CD4-positive, CD25-positive, alpha-beta regulatory T cell (primary cell): ENCODE measurements around the gene EFHB. TPM values are rescaled to one million over a fixed set of nuclear protein-coding genes. Genes with fewer than 3 reads are reported as not detected.

Experiments
- ATAC-seq, 2 donors: fragments of 150-1000 bp; cut with Tn5 transposase; one replicate each; pipeline ENCODE4 v1.10.0; 2021; ENCODE audit warnings: low read depth in 2 of 2, moderate number of reproducible peaks in 2 of 2, moderate library complexity in 1 of 2
- DNase-seq, 3 donors: peaks; one replicate each; pipeline versions ENCODE4 v3.0.0 to v3.0.0-alpha.2; 2012 to 2022; ENCODE audit warnings: mixed read lengths in 1 of 3
- H3K27ac ChIP-seq: one replicate; pipeline ENCODE4 v1.7.0; 2013; ENCODE audit warnings: mild to moderate bottlenecking, low read length; ENCODE audit not compliant: insufficient read depth, poor library complexity, severe bottlenecking
- H3K27me3 ChIP-seq: one replicate; pipeline ENCODE4 v1.7.0; 2013; ENCODE audit warnings: low read length; ENCODE audit not compliant: control insufficient read depth, insufficient read depth
- H3K36me3 ChIP-seq: one replicate; pipeline ENCODE4 v1.7.0; 2013; ENCODE audit warnings: mild to moderate bottlenecking, low read length, moderate library complexity; ENCODE audit not compliant: control insufficient read depth, insufficient read depth
- H3K4me1 ChIP-seq: 2 replicates; pipeline ENCODE4 v1.7.0; 2013; ENCODE audit warnings: mild to moderate bottlenecking, low read length; ENCODE audit not compliant: insufficient read depth, control insufficient read depth, poor library complexity, severe bottlenecking
- H3K4me3 ChIP-seq: one replicate; pipeline ENCODE4 v1.7.0; 2013; ENCODE audit warnings: low read depth, mild to moderate bottlenecking, low read length, moderate library complexity
- H3K9me3 ChIP-seq, 2 experiments: 1 replicate in 1 of 2; 2 replicates in 1 of 2; pipeline ENCODE4 v1.7.0; 2013; ENCODE audit warnings: low read length in 2 of 2, mild to moderate bottlenecking in 1 of 2, moderate library complexity in 1 of 2; ENCODE audit not compliant: control insufficient read depth in 2 of 2
- H3K27ac Mint-ChIP-seq, 3 donors: one replicate each; pipeline ENCODE4 v1.8.0; 2020 to 2022; ENCODE audit warnings: mild to moderate bottlenecking in 3 of 3, mixed read lengths in 3 of 3, moderate library complexity in 2 of 3
- H3K27me3 Mint-ChIP-seq: one replicate; pipeline ENCODE4 v1.8.0; 2022; ENCODE audit warnings: mild to moderate bottlenecking, mixed read lengths
- H3K36me3 Mint-ChIP-seq: one replicate; pipeline ENCODE4 v1.8.0; 2020; ENCODE audit warnings: mixed read lengths
- H3K4me1 Mint-ChIP-seq, 4 donors: one replicate each; pipeline ENCODE4 v1.8.0; 2020 to 2022; ENCODE audit warnings: mixed read lengths in 4 of 4, mild to moderate bottlenecking in 1 of 4
- H3K4me3 Mint-ChIP-seq, 4 donors: one replicate each; pipeline ENCODE4 v1.8.0; 2020 to 2022; ENCODE audit warnings: mild to moderate bottlenecking in 4 of 4, mixed read lengths in 4 of 4, moderate library complexity in 3 of 4
- H3K9me3 Mint-ChIP-seq, 7 donors: one replicate each; pipeline ENCODE4 v1.8.0; 2020 to 2022; ENCODE audit warnings: mixed read lengths in 7 of 7, mild to moderate bottlenecking in 3 of 7, moderate library complexity in 2 of 7
- polyA plus RNA-seq, 4 donors: library from polyadenylated mRNA; unstranded; fragments of 300-500 nt; fragmentation: Illumina TruSeq; gene quantifications; one replicate each; pipeline ENCODE4 v1.2.3, GENCODE V29; 2021
- total RNA-seq: library from RNA; stranded (reverse); gene quantifications from one replicate; pipeline ENCODE4 v1.2.3, GENCODE V29; 2022

EFHB gene
- total and polyA plus RNA-seq, 5 donors from 2014 or later: 0.10 to 1.3 (median 0.23) TPM

DNA sequence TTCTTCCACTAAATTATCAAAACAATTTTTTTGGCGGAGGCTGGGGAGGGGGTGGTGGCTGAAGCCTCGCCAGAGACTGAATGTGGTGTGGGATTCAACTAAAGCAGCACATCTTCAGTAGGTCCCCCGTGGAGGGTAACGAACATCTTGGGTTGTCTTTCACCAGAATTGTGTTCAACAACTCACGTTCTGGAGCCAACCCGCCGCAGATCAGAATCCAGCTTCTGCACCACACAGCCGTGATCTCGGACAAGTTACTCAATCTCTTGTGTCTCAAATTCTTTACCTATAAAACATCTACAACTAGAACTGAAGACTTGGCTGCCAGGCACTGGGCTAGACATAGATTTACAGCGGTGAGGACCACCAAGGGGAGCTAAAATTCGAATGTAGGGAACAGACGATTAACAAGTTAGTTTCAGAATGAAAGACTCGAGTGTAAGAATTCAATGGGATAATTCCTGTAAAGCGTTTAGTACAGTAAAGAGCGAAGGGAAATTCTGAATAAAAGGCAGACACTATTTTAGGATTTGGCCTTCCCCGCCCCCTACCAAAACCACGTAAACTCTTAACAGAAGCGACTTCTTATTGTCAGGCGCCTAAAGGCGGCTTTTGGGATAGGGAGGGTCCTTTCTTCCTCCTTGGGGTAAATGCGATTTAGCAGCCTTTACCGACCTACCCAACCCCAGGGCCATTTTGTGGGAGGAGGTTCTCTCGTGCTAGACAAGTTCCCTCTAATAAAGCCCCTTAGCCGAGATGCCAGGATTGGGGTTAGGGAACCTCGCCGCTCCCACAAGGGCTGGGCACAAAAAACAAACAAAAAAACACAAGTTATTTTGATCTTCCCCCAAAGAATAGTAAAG, 12.2 kb upstream of the EFHB start:
- DNase-seq: peak in 2 of 3 donors; percentile 4 to 10
- peak overlapping the region; percentile 85 for H3K4me3 ChIP-seq
- ATAC-seq: no peak

GRCh38 chr3:19945534-19945933, 11.5 kb upstream of the EFHB start:
- no peaks in the 10 kb centered on the region for H3K36me3 Mint-ChIP-seq
- DNase-seq (no peak), ATAC-seq (no peak)
- peaks cover 21 to 52% (median 37%) of the 10 kb centered on the region in 4 donors for H3K4me1 Mint-ChIP-seq
- peak overlapping the region; percentile 92 to 100 (median 100) for H3K4me3 Mint-ChIP-seq
- peak overlapping the region in 2 of 3 donors; percentile 63 to 99 for H3K27ac Mint-ChIP-seq
- H3K27me3 Mint-ChIP-seq: peaks cover 5% of the 10 kb centered on the region
- Histone ChIP-seq H3K27ac (no peak overlapping the region), H3K4me1 (peaks cover 35% of the 10 kb centered on the region), H3K27me3 (no peaks in the 10 kb centered on the region), H3K36me3 (peaks cover 1% of the 10 kb centered on the region), H3K4me3 (peak overlapping the region; percentile 85), H3K9me3 (no peaks in the 10 kb centered on the region)
- peaks cover 0 to 2% (median 0%) of the 10 kb centered on the region in 7 donors for H3K9me3 Mint-ChIP-seq

More for the DNA sequence above, 12.2 kb upstream of the EFHB start:
- H3K4me1 ChIP-seq: peaks cover 42% of the 10 kb centered on the region
- Mint-ChIP-seq H3K36me3 (peaks cover 5% of the 10 kb centered on the region), H3K9me3 (peaks cover 0 to 2% (median 0%) of the 10 kb centered on the region in 7 donors), H3K27ac (peak overlapping the region; percentile 97 to 100 (median 99)), H3K4me3 (peak overlapping the region; percentile 92 to 100 (median 100)), H3K4me1 (peaks cover 26 to 59% (median 43%) of the 10 kb centered on the region in 4 donors), H3K27me3 (peaks cover 5% of the 10 kb centered on the region)
- peak overlapping the region; percentile 97 for H3K27ac ChIP-seq
- H3K9me3 ChIP-seq: no peaks in the 10 kb centered on the region
- H3K27me3 ChIP-seq: no peaks in the 10 kb centered on the region
- H3K36me3 ChIP-seq: peaks cover 8% of the 10 kb centered on the region

- Mint-ChIP-seq H3K36me3 (no peaks in the 10 kb centered on the region), H3K9me3 (no peaks in the 10 kb centered on the region), H3K27me3 (no peaks in the 10 kb centered on the region), H3K27ac (no peak overlapping the region), H3K4me1 (peaks cover 4 to 11% (median 6%) of the 10 kb centered on the region in 4 donors), H3K4me3 (no peak overlapping the region)
- Histone ChIP-seq H3K36me3 (no peaks in the 10 kb centered on the region), H3K4me3 (no peak overlapping the region), H3K27me3 (no peaks in the 10 kb centered on the region), H3K9me3 (no peaks in the 10 kb centered on the region), H3K4me1 (no peaks in the 10 kb centered on the region), H3K27ac (no peak overlapping the region)
- DNase-seq (no peak), ATAC-seq (no peak)
These were observed 6.6 kb upstream of the EFHB start for GRCh38 chr3:19940643-19941042.

DNA sequence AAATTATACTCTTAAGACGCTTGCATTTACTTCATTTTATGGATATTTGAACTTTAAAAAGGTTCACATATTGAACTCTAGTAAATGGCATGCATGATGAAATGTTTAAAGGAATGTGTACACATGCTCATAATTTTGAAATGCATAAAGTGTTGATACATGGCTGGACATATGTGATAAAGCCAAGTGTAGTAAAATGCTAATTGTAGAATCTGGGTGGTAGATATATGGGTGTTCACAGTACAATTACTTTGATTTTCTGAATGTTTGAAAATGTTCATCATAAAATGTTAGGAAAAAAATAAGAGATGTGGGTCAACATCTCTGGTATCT, 4.2 kb upstream of the EFHB start:
- H3K27me3 ChIP-seq: no peaks in the 10 kb centered on the region
- Mint-ChIP-seq H3K9me3 (no peaks in the 10 kb centered on the region), H3K36me3 (no peaks in the 10 kb centered on the region), H3K27ac (peak overlapping the region in 1 of 3 donors; percentile 39), H3K4me3 (no peak overlapping the region), H3K27me3 (no peaks in the 10 kb centered on the region), H3K4me1 (peaks cover 0 to 4% (median 0%) of the 10 kb centered on the region in 4 donors)
- H3K27ac ChIP-seq: no peak overlapping the region
- ATAC-seq (no peak), DNase-seq (no peak)
- no peaks in the 10 kb centered on the region for H3K9me3 ChIP-seq
- no peak overlapping the region for H3K4me3 ChIP-seq
- no peaks in the 10 kb centered on the region for H3K36me3 ChIP-seq
- H3K4me1 ChIP-seq: no peaks in the 10 kb centered on the region

DNA sequence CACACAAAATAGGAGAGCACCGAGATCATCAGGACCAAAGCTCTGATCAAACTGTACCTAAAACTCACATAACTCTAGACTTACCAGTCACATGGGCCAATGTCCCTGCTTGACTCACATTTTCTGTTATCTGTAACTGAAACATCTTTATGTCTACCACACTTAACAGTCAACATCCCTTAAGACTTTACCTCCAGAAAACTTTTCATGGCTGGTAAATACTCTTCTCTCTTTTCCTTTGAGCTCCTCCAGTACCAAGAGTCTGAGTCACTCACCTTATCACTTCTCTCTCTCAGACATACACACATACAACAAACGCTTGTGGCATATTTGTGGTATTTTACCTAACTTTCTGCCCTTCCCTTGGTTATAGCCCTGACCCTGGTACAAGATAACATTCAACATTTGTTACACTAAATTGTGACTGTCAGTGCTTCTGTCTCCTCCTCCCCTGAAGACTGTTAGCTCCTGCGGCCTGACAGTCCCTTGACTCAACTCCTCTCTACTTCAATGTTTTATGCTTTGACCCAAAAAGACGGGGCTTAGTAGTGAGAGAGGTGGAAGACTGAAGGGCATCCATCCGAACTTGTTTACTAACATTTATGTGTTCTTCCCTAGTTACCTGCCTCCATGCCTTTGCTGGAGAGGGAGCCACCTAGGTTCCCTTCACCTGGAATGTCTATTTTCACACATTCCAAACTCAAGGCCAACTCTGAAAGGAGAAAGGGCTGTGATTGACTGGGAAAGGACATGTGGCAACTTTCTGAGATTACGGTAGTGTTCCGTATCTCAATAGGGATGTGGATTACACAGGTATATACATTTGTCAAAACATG, 3.7 kb upstream of the EFHB start:
- H3K4me3 ChIP-seq: no peak overlapping the region
- ATAC-seq (no peak), DNase-seq (peak in 1 of 3 donors; percentile 41)
- peaks cover 0 to 4% (median 0%) of the 10 kb centered on the region in 4 donors for H3K4me1 Mint-ChIP-seq
- no peaks in the 10 kb centered on the region for H3K36me3 ChIP-seq
- no peaks in the 10 kb centered on the region for H3K36me3 Mint-ChIP-seq
- H3K4me1 ChIP-seq: no peaks in the 10 kb centered on the region
- H3K4me3 Mint-ChIP-seq: no peak overlapping the region
- H3K27ac Mint-ChIP-seq: peak overlapping the region in 1 of 3 donors; percentile 39
- H3K9me3 ChIP-seq: no peaks in the 10 kb centered on the region
- no peaks in the 10 kb centered on the region for H3K27me3 Mint-ChIP-seq
- no peak overlapping the region for H3K27ac ChIP-seq
- peaks cover 0 to 3% (median 0%) of the 10 kb centered on the region in 7 donors for H3K9me3 Mint-ChIP-seq
- H3K27me3 ChIP-seq: no peaks in the 10 kb centered on the region

- peaks cover 0 to 4% (median under 1%) of the 10 kb centered on the region in 4 donors for H3K4me1 Mint-ChIP-seq
- H3K36me3 ChIP-seq: no peaks in the 10 kb centered on the region
- peaks cover 0 to 4% (median 0%) of the 10 kb centered on the region in 7 donors for H3K9me3 Mint-ChIP-seq
- H3K9me3 ChIP-seq: no peaks in the 10 kb centered on the region
- H3K27ac Mint-ChIP-seq: no peak overlapping the region
- no peaks in the 10 kb centered on the region for H3K27me3 Mint-ChIP-seq
- H3K27ac ChIP-seq: no peak overlapping the region
- H3K4me3 ChIP-seq: no peak overlapping the region
- no peaks in the 10 kb centered on the region for H3K27me3 ChIP-seq
- H3K4me1 ChIP-seq: no peaks in the 10 kb centered on the region
- no peak for ATAC-seq
- no peaks in the 10 kb centered on the region for H3K36me3 Mint-ChIP-seq
- no peak overlapping the region for H3K4me3 Mint-ChIP-seq
- no peak for DNase-seq
These were observed 1.6 kb downstream of the EFHB start for GRCh38 chr3:19932422-19932821.

- DNase-seq (peak in 1 of 3 donors; percentile 16), ATAC-seq (no peak)
- no peaks in the 10 kb centered on the region for H3K4me1 ChIP-seq
- H3K9me3 ChIP-seq: no peaks in the 10 kb centered on the region
- peaks cover 0 to 8% (median 0%) of the 10 kb centered on the region in 4 donors for H3K4me1 Mint-ChIP-seq
- H3K9me3 Mint-ChIP-seq: peaks cover 0 to 4% (median 0%) of the 10 kb centered on the region in 7 donors
- H3K36me3 ChIP-seq: no peaks in the 10 kb centered on the region
- no peaks in the 10 kb centered on the region for H3K27me3 ChIP-seq
- no peak overlapping the region for H3K4me3 ChIP-seq
- no peak overlapping the region for H3K4me3 Mint-ChIP-seq
- H3K27ac Mint-ChIP-seq: peak overlapping the region in 1 of 3 donors; percentile 36
- no peaks in the 10 kb centered on the region for H3K27me3 Mint-ChIP-seq
- H3K27ac ChIP-seq: no peak overlapping the region
- no peaks in the 10 kb centered on the region for H3K36me3 Mint-ChIP-seq
These were observed 2.2 kb downstream of the EFHB start for GRCh38 chr3:19931767-19932188.
